Measurements from ENCODE around the gene MLLT3.

Gene MLLT3

GRCh38 chr9:20319641-20320337 lies 302.5 kb downstream of the MLLT3 start:
- DNase-seq (ENCODE audit: low read depth): peak; percentile 68
- no peak overlapping the region for H3K4me3 ChIP-seq (ENCODE audit: control insufficient read depth, low read depth, low read length)
- TF ChIP-seq CTCF (conservative IDR thresholded peaks at IDR 0.05; ENCODE audit: control insufficient read depth, insufficient read depth, low read depth, low read length): no peak

- DNase-seq (ENCODE audit: low read depth): no peak
- TF ChIP-seq CTCF (conservative IDR thresholded peaks at IDR 0.05; ENCODE audit: control insufficient read depth, insufficient read depth, low read depth, low read length): no peak
- H3K4me3 ChIP-seq (ENCODE audit: control insufficient read depth, low read depth, low read length): no peak overlapping the region
These were observed 303.1 kb downstream of the MLLT3 start for GRCh38 chr9:20319241-20319640.

- no peak for DNase-seq (ENCODE audit: low read depth)
- no peak for TF ChIP-seq CTCF (conservative IDR thresholded peaks at IDR 0.05; ENCODE audit: control insufficient read depth, insufficient read depth, low read depth, low read length)
- H3K4me3 ChIP-seq (ENCODE audit: control insufficient read depth, low read depth, low read length): no peak overlapping the region
These were observed 304.6 kb downstream of the MLLT3 start for GRCh38 chr9:20317701-20318100.

- no peak for TF ChIP-seq CTCF (conservative IDR thresholded peaks at IDR 0.05; ENCODE audit: control insufficient read depth, insufficient read depth, low read depth, low read length)
- H3K4me3 ChIP-seq (ENCODE audit: control insufficient read depth, low read depth, low read length): no peak overlapping the region
- no peak for DNase-seq (ENCODE audit: low read depth)
These were observed 305.9 kb downstream of the MLLT3 start for GRCh38 chr9:20316372-20316771.

GRCh38 chr9:20315677-20316076 lies 306.6 kb downstream of the MLLT3 start:
- TF ChIP-seq CTCF (conservative IDR thresholded peaks at IDR 0.05; ENCODE audit: control insufficient read depth, insufficient read depth, low read depth, low read length): no peak
- no peak overlapping the region for H3K4me3 ChIP-seq (ENCODE audit: control insufficient read depth, low read depth, low read length)
- peak; percentile 88 for DNase-seq (ENCODE audit: low read depth)

GRCh38 chr9:20314981-20315380 lies 307.3 kb downstream of the MLLT3 start:
- DNase-seq (ENCODE audit: low read depth): no peak
- no peak for TF ChIP-seq CTCF (conservative IDR thresholded peaks at IDR 0.05; ENCODE audit: control insufficient read depth, insufficient read depth, low read depth, low read length)
- no peak overlapping the region for H3K4me3 ChIP-seq (ENCODE audit: control insufficient read depth, low read depth, low read length)

- H3K4me3 ChIP-seq (ENCODE audit: control insufficient read depth, low read depth, low read length): no peak overlapping the region
- no peak for TF ChIP-seq CTCF (conservative IDR thresholded peaks at IDR 0.05; ENCODE audit: control insufficient read depth, insufficient read depth, low read depth, low read length)
- no peak for DNase-seq (ENCODE audit: low read depth)
These were observed 308.9 kb downstream of the MLLT3 start for GRCh38 chr9:20313415-20313814.

Measured in fibroblast of mammary gland (primary cell).